VCaP (cell line): ENCODE data around the gene ZNF143.
"Not testable (repeated sequence)": the region's sequence is repeated elsewhere in the genome, so short reads cannot be mapped to it uniquely, and the experiment has no call there.

ENCODE experiments used
- H3K27ac ChIP-seq: fragments of 450-650 bp; 2 replicates; pipeline ENCODE4 v1.5.1; 2017
- TF ChIP-seq, protein P1 (sequence below): fragments of 450-650 bp; conservative IDR thresholded peaks from 2 replicates; pipeline ENCODE4 v1.5.1; 2017; ENCODE audit warnings: mild to moderate bottlenecking, moderate library complexity

Gene ZNF143

DNA sequence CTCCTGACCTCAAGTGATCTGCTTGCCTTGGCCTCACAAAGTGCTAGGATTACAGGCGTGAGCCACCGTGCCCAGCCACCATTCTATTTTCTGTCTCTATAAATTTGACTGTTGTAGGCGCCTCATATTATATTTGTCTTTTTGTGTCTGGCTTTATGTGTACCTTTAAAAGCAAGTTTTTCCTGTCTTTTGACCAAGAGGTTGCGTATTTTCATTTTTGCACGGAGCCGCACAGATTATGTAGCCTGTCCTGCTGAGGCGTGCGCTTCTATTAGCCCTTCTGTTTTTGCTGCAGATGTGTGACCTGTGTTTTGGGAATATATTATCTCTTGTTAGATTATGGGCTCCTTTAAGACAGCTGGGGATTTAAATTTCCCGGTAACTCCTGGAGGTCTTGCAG is 72.2 kb downstream of the ZNF143 start:
- TF ChIP-seq, protein P1, sequence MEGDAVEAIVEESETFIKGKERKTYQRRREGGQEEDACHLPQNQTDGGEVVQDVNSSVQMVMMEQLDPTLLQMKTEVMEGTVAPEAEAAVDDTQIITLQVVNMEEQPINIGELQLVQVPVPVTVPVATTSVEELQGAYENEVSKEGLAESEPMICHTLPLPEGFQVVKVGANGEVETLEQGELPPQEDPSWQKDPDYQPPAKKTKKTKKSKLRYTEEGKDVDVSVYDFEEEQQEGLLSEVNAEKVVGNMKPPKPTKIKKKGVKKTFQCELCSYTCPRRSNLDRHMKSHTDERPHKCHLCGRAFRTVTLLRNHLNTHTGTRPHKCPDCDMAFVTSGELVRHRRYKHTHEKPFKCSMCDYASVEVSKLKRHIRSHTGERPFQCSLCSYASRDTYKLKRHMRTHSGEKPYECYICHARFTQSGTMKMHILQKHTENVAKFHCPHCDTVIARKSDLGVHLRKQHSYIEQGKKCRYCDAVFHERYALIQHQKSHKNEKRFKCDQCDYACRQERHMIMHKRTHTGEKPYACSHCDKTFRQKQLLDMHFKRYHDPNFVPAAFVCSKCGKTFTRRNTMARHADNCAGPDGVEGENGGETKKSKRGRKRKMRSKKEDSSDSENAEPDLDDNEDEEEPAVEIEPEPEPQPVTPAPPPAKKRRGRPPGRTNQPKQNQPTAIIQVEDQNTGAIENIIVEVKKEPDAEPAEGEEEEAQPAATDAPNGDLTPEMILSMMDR = no peak
- peak overlapping the region; percentile 93 for H3K27ac ChIP-seq

DNA sequence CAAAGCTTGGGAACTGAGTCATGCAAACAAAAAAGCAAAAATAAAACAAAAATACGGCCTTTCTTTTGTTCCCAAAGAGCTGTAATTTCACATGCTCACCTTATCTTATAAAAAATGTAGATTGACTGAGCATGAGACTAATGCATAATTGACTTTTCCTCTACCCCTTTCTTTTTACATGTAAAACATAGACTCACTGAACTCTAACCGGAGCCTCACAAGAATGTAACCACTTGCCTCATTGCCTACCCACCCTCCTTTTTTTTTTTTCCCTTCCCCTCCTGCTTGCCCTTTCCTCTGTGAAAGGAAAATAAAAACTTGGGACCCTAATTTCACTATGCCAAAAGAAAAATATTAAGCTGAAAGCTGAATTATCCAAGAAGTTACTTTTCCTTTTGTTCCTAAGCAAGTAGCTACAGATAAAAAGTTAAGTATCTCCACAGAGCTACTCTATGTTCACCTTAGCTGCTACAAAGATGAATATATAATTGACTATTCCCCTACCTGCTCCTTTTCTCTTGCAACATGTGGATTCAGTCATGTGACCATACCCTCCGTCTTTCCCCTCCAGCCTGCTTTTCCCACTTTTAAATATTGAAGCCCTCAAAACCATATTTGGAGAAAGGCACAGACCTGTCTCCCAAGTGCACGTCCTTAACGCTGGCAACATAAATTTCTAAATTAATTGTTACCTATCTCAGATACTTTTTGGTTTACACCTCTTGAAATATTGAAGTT is 73.1 kb downstream of the ZNF143 start:
- peak overlapping the region; percentile 93 for H3K27ac ChIP-seq
- TF ChIP-seq, protein P1 = no peak

DNA sequence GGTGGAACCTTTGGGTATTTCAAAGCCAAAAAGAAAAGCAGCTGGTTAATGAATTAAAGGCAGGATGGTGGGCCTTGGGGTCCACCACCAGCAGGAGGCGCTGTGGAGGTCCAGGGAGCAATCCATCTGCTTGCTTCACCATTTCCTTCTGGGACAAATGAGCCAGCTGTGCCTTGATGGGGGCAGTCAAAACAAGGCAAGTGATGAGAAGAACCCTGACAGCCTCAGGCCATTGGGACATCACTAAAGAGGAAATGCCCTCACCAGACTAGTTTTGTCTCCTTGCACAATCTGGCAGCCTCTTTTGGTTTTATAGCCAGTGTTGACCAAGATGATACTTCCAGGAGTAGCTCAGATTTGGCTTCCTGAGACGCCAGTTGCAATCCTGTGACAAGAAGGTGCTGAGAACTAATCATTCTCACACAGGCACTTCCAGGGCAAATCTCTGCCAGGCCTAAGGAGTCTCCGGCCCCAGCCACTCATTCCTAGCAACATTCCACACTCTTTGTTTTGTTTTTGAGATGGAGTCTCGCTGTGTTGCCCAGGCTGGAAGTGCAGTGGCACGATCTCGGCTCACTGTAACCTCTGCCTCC is 74.5 kb downstream of the ZNF143 start:
- H3K27ac ChIP-seq = peak overlapping the region; percentile 93; the same call in 1 of the 2 replicates
- TF ChIP-seq, protein P1 = peak; percentile 38

DNA sequence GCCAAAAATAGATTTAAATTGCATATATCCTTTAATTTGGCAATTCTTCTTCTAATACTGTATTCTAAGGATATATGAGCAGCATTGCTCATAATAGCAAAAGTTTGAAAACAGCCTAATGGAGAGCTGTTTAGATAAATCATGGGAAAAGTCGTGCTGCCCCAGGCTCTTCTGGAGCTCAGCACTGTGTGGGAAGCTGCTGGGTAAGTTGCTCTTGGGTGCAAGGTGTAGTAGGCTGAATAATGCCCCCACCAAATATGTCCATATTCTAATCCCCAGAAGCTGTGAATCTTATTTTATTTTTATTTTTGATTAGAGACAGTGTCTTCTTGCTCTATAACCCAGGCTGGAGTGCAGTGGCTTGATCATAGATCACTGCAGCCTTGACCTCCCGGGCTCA is 77.7 kb downstream of the ZNF143 start:
- TF ChIP-seq, protein P1 = no peak
- H3K27ac ChIP-seq = no peak overlapping the region

DNA sequence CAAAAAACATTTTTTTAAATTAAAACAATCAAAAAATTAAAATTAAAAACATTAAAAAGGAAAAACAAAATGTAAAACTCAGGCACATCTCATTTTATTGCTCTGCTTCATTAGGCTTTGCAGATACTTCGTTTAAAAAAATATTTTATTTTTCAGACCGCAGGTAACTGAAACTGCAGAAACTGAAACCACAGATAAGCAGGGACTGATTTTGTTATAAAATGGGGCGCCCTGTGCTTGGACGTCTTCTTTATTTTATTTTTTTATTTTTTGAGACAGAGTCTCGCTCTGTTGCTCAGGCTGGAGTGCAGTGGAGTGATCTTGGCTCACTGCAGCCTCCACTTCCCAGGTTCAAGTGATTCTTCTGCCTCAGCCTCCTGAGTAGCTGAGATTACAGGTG is 88.4 kb downstream of the ZNF143 start:
- not testable (repeated sequence) for H3K27ac ChIP-seq

DNA sequence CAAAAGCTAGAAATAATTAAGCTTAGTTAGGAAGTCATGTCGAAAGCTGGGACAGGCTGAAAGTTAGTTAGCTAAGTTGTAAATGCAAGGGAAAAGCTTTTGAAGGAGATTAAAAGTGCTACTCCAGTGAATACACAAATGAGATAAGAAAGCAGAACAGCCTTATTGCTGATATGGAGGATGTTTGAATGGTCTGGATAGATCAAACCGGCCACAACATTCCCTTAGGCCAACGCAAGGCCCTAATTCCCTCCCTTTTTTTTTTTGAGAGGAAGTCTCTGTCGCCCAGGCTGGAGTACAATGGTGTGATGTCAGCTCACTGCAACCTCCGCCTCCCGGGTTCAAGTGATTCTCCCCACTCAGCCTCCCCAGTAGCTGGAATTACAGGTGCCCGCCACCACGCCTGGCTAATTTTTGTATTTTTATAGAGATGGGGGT is 89.4 kb downstream of the ZNF143 start:
- TF ChIP-seq, protein P1 = no peak
- no peak overlapping the region for H3K27ac ChIP-seq

DNA sequence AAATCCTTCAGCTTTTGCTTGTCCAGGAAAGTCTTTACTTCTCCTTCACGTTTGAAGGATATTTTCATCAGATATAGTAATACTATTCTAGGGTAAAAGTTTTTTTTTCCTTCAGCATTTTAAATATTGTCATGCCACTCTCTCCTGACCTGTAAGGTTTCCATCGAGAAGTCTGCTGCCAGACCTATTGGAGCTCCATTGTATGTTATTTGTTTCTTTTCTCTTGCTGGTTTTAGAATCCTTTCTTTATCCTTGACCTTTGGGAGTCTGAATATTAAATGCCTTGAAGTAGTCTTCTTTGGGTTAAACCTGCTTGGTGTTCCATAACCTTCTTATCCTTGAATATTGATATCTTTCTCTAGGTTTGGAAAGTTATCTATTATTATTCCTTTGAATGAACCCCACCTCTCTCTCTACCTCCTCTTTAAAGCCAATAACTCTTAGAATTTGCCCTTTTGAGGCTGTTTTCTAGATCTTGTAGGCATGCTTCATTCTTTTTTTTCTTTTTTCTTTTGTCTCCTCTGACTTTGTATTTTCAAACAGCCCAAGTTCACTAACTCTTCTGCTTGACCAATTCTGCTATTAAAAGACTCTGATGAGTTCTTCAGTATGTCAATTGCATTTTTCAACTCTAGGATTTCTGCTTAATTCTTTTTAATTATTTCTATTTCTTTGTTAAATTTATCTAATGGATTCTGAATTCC is 100.6 kb downstream of the ZNF143 start:
- H3K27ac ChIP-seq = no peak overlapping the region
- TF ChIP-seq, protein P1 = no peak
